Ovary (tissue), 3 donors: ENCODE measurements around the gene KIF4A.

Source experiments
- CTCF ChIP-seq, 3 donors: fragments of 450-650 bp in 2 of 3; fragments of 200-600 bp in 1 of 3; IDR thresholded peaks; one replicate each; pipeline versions ENCODE4 v1.5.1 to v1.8.0; 2016 to 2022; ENCODE audit warnings: antibody characterized with exemption in 3 of 3, mild to moderate bottlenecking in 1 of 3
- EP300 ChIP-seq: sonication (generic); formaldehyde crosslinking; IDR thresholded peaks from one replicate; pipeline ENCODE4 v1.6.1; 2017; ENCODE audit warnings: antibody characterized with exemption
- POLR2A ChIP-seq: fragments of 450-650 bp; IDR thresholded peaks from one replicate; pipeline ENCODE4 v1.6.1; 2017; ENCODE audit warnings: antibody characterized with exemption, mild to moderate bottlenecking, moderate library complexity
- donor health status: DM: no; HTN: no; CAD: no.

DNA sequence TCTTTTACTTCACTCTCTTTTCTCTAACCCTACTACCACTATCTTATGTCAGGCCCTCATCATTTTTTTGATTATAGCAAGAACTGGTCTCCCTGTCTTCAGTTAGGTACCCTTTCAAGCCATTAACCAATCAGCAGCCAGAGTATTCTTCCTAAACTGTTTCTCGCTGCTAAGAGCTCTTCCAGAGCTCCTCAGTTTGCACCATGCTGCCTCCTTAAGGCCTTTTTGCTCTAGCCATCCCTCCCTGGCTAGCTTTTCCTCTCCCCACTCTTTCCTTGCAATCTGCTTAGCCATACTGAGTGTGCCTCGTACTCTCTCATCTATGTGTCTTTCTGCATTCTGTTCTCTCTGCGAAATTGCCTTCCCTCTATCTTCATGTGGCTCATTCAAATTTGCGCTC, 32.9 kb downstream of the KIF4A start:
- TF ChIP-seq CTCF (IDR thresholded peaks at IDR 0.05), result no peak
- TF ChIP-seq EP300, result no peak
- no peak for TF ChIP-seq POLR2A
